ENCODE measurements around the gene MAP3K9. TPM values are rescaled to one million over a fixed set of nuclear protein-coding genes. Genes with fewer than 3 reads are reported as not detected.

The MAP3K9 gene
- total and polyA plus RNA-seq, 2 of the 8 experiments (the other 6 are each of a cell fraction or from before 2014, with no cell fraction given) = 9.8 to 24.7 TPM

DNA sequence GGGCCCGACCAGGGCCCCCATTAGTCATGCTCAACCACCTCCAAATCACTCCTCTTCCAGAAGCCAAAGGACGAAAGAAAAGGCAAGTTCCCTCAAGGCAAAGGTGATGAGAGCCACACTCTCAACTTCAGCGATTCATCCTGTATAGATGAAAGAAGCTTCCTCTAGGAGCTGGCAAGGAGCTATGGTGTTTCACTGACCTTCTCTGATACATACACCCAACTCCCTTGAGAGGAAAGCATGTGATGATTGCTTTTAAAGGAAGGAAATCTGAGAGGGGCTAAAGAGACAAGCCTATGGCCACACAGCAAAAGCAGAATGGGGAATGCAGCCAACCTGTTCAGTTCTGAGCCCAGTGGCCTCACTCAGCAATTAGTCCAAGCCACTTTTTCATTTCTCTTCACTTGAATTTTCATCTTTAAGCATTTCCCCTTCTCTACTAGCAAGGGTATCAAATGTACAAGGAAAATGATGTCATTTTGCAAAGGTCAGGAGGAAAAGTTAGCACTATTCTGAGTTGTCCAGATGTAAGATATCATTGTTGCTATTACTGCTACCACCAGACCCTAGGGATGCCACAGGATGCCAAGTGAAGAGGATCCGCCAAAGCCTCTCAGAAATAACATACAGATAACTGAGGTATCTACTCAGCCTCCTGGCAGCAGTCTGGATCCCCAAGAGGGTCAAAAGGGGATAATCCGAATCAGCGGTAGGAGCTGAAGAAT is 82.5 kb downstream of the MAP3K9 start (continued):
- no peak for TF ChIP-seq EP300 (IDR thresholded peaks at IDR 0.05; ENCODE audit: borderline replicate concordance in 1 of 2, low read depth in 2 of 2, low read length in 2 of 2)

All from H1 (cell line).